WTC11 (cell line): Measurements from ENCODE around the gene TEAD1. TPM values are rescaled to one million over a fixed set of nuclear protein-coding genes. Genes with fewer than 3 reads are reported as not detected.

Experiments used
- ATAC-seq: fragments of 200-7000 bp; cut with Tn5 transposase; 2 replicates; pipeline ENCODE4 v1.10.0; 2021; ENCODE audit warnings: mild to moderate bottlenecking, moderate library complexity
- CTCF ChIA-PET: fragments of 300-600 bp; sonication (Branson Sonifier 250); formaldehyde crosslinking; loops from one replicate; lab custom pipeline; 2021; ENCODE audit warnings: antibody characterized with exemption; lab: Charles Lee
- POLR2A ChIA-PET: fragments of 350-600 bp; sonication (Branson Sonifier 250); formaldehyde crosslinking; loops from one replicate; lab custom pipeline; 2021; ENCODE audit warnings: antibody characterized with exemption; lab: Charles Lee
- DNase-seq: peaks from one replicate; pipeline ENCODE4 v3.0.0; 2021; ENCODE audit warnings: low spot score
- H3K27ac Mint-ChIP-seq: 2 replicates; pipeline ENCODE4 v1.8.0; 2021; ENCODE audit warnings: mixed read lengths
- H3K27me3 Mint-ChIP-seq: 2 replicates; pipeline ENCODE4 v1.8.0; 2021; ENCODE audit warnings: low read depth, mild to moderate bottlenecking, moderate library complexity, mixed read lengths
- H3K36me3 Mint-ChIP-seq: 2 replicates; pipeline ENCODE4 v1.8.0; 2021; ENCODE audit warnings: mixed read lengths
- H3K4me1 Mint-ChIP-seq: 2 replicates; pipeline ENCODE4 v1.8.0; 2022; ENCODE audit warnings: mixed read lengths
- H3K4me3 Mint-ChIP-seq: 2 replicates; pipeline ENCODE4 v1.8.0; 2021; ENCODE audit warnings: mild to moderate bottlenecking, moderate library complexity, mixed read lengths
- H3K9me3 Mint-ChIP-seq: 2 replicates; pipeline ENCODE4 v1.8.0; 2021; ENCODE audit warnings: mixed read lengths
- CBFB ChIP-seq: sonication (generic); formaldehyde crosslinking; IDR thresholded peaks from 2 replicates; pipeline ENCODE4 v1.8.1; 2022; ENCODE audit warnings: mild to moderate bottlenecking, low read depth, missing genetic modification reagents
- CREB1 ChIP-seq: sonication (generic); formaldehyde crosslinking; IDR thresholded peaks from 2 replicates; pipeline ENCODE4 v1.8.0; 2023; ENCODE audit warnings: mild to moderate bottlenecking, missing genetic modification reagents
- EMX1 ChIP-seq: fragments of 250-450 bp; sonication (Bioruptor Pico); IDR thresholded peaks from 2 replicates; pipeline ENCODE4 v1.8.0; 2021; ENCODE audit warnings: mild to moderate bottlenecking
- GABPB1 ChIP-seq: sonication (generic); formaldehyde crosslinking; IDR thresholded peaks from 2 replicates; pipeline ENCODE4 v1.8.1; 2023; ENCODE audit warnings: mild to moderate bottlenecking, missing genetic modification reagents
- IRF2 ChIP-seq: sonication (generic); formaldehyde crosslinking; IDR thresholded peaks from 2 replicates; pipeline ENCODE4 v1.8.0; 2022; ENCODE audit warnings: low read depth, missing genetic modification reagents, borderline replicate concordance
- KAT7 ChIP-seq: sonication (generic); formaldehyde crosslinking; IDR thresholded peaks from 2 replicates; pipeline ENCODE4 v1.8.1; 2023; ENCODE audit warnings: missing genetic modification reagents, mild to moderate bottlenecking, borderline replicate concordance
- MXD4 ChIP-seq: fragments of 250-450 bp; sonication (Bioruptor Pico); IDR thresholded peaks from 2 replicates; pipeline ENCODE4 v1.8.0; 2021; ENCODE audit warnings: mild to moderate bottlenecking, moderate library complexity, borderline replicate concordance
- MYBL2 ChIP-seq: sonication (generic); formaldehyde crosslinking; IDR thresholded peaks from 2 replicates; pipeline ENCODE4 v1.8.1; 2023; ENCODE audit warnings: mild to moderate bottlenecking, moderate library complexity, missing genetic modification reagents
- NFATC4 ChIP-seq: fragments of 250-450 bp; sonication (Bioruptor Pico); IDR thresholded peaks from 2 replicates; pipeline ENCODE4 v1.9.0; 2021; ENCODE audit warnings: mild to moderate bottlenecking
- NR3C1 ChIP-seq: sonication (generic); formaldehyde crosslinking; conservative IDR thresholded peaks from 2 replicates; pipeline ENCODE4 v1.8.1; 2023; ENCODE audit warnings: low read depth, mild to moderate bottlenecking, missing genetic modification reagents
- TEAD1 ChIP-seq: sonication (generic); formaldehyde crosslinking; IDR thresholded peaks from 2 replicates; pipeline ENCODE4 v1.8.0; 2022; ENCODE audit warnings: mild to moderate bottlenecking, missing genetic modification reagents
- ZNF416 ChIP-seq: fragments of 250-450 bp; sonication (Bioruptor Pico); IDR thresholded peaks from 2 replicates; pipeline ENCODE4 v1.9.0; 2021; ENCODE audit warnings: mild to moderate bottlenecking, inconsistent platforms
- total RNA-seq: library from RNA; stranded (reverse); gene quantifications from 3 replicates; pipeline ENCODE4 v1.2.3, GENCODE V29; 2021
- TF ChIP-seq, protein P1 (sequence below): sonication (generic); formaldehyde crosslinking; conservative IDR thresholded peaks from 2 replicates; pipeline ENCODE4 v1.8.1; 2023; ENCODE audit warnings: mild to moderate bottlenecking, low read depth, missing genetic modification reagents, moderate library complexity
- TF ChIP-seq, protein P2 (sequence below): sonication (generic); formaldehyde crosslinking; IDR thresholded peaks from 2 replicates; pipeline ENCODE4 v1.8.1; 2023; ENCODE audit warnings: mild to moderate bottlenecking, missing genetic modification reagents
- TF ChIP-seq, protein P3 (sequence below): fragments of 250-450 bp; sonication (Bioruptor Pico); IDR thresholded peaks from 2 replicates; pipeline ENCODE4 v1.9.0; 2021; ENCODE audit warnings: mild to moderate bottlenecking, borderline replicate concordance
- TF ChIP-seq, protein P4 (sequence below): fragments of 250-450 bp; sonication (Bioruptor Pico); IDR thresholded peaks from 2 replicates; pipeline ENCODE4 v1.8.0; 2021; ENCODE audit warnings: mild to moderate bottlenecking
- TF ChIP-seq, protein P5 (sequence below): fragments of 250-450 bp; sonication (Bioruptor Pico); conservative IDR thresholded peaks from 2 replicates; pipeline ENCODE4 v1.9.0; 2021; ENCODE audit warnings: mild to moderate bottlenecking
- TF ChIP-seq, protein P6 (sequence below): sonication (generic); formaldehyde crosslinking; IDR thresholded peaks from 2 replicates; pipeline ENCODE4 v1.8.1; 2022; ENCODE audit warnings: mild to moderate bottlenecking, missing genetic modification reagents, moderate library complexity, borderline replicate concordance
- TF ChIP-seq, protein P7 (sequence below): fragments of 250-450 bp; sonication (Bioruptor Pico); IDR thresholded peaks from 2 replicates; pipeline ENCODE4 v2.1.2; 2022; ENCODE audit warnings: mild to moderate bottlenecking, moderate library complexity
- TF ChIP-seq, protein P8 (sequence below): sonication (generic); formaldehyde crosslinking; IDR thresholded peaks from 2 replicates; pipeline ENCODE4 v1.8.0; 2022; ENCODE audit warnings: mild to moderate bottlenecking, missing genetic modification reagents

The TEAD1 gene
- total RNA-seq, 1 experiment from 2014 or later: 79.9 TPM

DNA sequence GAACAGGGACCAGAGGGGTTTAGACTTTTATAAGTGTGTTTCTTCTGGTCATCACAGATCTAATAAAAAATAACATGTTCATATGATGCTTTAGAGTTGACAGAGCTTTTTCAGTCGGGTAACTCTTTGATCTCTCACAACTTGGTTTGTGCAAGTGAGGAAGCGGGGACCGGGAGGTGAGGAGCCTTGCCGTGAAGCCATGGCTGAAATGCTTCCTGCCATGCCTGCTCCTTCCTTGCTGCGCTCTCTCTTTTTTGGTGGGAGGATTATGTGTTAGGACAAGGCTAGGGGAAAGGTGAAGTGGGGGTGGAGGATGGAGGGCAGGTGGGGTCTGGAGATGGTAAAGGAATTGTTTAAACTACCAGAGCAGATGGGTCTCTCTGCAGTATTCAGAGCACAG is 23.8 kb downstream of the TEAD1 start:
- ChIA-PET POLR2A (interaction anchor here (0.7 kb wide), 1 partner anchor 56 kb away, joined by 3 read pairs; no protein-coding TSS in a partner anchor), CTCF (interaction anchor here (0.7 kb wide), 1 partner anchor 288 kb away, joined by 3 read pairs; no protein-coding TSS in a partner anchor)
- peak overlapping the region; percentile 37; the same call in 1 of the 2 replicates for H3K4me3 Mint-ChIP-seq
- peaks cover 92% of the 10 kb centered on the region for H3K4me1 Mint-ChIP-seq
- peak; percentile 39 for ATAC-seq
- TF ChIP-seq IRF2 (CRISPR knock-in tag): no peak
- TF ChIP-seq NR3C1 (CRISPR knock-in tag): no peak
- TF ChIP-seq, protein P1, sequence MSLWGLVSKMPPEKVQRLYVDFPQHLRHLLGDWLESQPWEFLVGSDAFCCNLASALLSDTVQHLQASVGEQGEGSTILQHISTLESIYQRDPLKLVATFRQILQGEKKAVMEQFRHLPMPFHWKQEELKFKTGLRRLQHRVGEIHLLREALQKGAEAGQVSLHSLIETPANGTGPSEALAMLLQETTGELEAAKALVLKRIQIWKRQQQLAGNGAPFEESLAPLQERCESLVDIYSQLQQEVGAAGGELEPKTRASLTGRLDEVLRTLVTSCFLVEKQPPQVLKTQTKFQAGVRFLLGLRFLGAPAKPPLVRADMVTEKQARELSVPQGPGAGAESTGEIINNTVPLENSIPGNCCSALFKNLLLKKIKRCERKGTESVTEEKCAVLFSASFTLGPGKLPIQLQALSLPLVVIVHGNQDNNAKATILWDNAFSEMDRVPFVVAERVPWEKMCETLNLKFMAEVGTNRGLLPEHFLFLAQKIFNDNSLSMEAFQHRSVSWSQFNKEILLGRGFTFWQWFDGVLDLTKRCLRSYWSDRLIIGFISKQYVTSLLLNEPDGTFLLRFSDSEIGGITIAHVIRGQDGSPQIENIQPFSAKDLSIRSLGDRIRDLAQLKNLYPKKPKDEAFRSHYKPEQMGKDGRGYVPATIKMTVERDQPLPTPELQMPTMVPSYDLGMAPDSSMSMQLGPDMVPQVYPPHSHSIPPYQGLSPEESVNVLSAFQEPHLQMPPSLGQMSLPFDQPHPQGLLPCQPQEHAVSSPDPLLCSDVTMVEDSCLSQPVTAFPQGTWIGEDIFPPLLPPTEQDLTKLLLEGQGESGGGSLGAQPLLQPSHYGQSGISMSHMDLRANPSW (CRISPR knock-in tag): no peak
- TF ChIP-seq MYBL2 (CRISPR knock-in tag): no peak
- TF ChIP-seq, protein P2, sequence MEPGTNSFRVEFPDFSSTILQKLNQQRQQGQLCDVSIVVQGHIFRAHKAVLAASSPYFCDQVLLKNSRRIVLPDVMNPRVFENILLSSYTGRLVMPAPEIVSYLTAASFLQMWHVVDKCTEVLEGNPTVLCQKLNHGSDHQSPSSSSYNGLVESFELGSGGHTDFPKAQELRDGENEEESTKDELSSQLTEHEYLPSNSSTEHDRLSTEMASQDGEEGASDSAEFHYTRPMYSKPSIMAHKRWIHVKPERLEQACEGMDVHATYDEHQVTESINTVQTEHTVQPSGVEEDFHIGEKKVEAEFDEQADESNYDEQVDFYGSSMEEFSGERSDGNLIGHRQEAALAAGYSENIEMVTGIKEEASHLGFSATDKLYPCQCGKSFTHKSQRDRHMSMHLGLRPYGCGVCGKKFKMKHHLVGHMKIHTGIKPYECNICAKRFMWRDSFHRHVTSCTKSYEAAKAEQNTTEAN (CRISPR knock-in tag): no peak
- no peak for TF ChIP-seq CBFB (CRISPR knock-in tag)
- TF ChIP-seq CREB1 (CRISPR knock-in tag): no peak
- TF ChIP-seq, protein P3, sequence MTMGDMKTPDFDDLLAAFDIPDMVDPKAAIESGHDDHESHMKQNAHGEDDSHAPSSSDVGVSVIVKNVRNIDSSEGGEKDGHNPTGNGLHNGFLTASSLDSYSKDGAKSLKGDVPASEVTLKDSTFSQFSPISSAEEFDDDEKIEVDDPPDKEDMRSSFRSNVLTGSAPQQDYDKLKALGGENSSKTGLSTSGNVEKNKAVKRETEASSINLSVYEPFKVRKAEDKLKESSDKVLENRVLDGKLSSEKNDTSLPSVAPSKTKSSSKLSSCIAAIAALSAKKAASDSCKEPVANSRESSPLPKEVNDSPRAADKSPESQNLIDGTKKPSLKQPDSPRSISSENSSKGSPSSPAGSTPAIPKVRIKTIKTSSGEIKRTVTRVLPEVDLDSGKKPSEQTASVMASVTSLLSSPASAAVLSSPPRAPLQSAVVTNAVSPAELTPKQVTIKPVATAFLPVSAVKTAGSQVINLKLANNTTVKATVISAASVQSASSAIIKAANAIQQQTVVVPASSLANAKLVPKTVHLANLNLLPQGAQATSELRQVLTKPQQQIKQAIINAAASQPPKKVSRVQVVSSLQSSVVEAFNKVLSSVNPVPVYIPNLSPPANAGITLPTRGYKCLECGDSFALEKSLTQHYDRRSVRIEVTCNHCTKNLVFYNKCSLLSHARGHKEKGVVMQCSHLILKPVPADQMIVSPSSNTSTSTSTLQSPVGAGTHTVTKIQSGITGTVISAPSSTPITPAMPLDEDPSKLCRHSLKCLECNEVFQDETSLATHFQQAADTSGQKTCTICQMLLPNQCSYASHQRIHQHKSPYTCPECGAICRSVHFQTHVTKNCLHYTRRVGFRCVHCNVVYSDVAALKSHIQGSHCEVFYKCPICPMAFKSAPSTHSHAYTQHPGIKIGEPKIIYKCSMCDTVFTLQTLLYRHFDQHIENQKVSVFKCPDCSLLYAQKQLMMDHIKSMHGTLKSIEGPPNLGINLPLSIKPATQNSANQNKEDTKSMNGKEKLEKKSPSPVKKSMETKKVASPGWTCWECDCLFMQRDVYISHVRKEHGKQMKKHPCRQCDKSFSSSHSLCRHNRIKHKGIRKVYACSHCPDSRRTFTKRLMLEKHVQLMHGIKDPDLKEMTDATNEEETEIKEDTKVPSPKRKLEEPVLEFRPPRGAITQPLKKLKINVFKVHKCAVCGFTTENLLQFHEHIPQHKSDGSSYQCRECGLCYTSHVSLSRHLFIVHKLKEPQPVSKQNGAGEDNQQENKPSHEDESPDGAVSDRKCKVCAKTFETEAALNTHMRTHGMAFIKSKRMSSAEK: no peak
- TF ChIP-seq GABPB1 (CRISPR knock-in tag): no peak
- TF ChIP-seq, protein P4, sequence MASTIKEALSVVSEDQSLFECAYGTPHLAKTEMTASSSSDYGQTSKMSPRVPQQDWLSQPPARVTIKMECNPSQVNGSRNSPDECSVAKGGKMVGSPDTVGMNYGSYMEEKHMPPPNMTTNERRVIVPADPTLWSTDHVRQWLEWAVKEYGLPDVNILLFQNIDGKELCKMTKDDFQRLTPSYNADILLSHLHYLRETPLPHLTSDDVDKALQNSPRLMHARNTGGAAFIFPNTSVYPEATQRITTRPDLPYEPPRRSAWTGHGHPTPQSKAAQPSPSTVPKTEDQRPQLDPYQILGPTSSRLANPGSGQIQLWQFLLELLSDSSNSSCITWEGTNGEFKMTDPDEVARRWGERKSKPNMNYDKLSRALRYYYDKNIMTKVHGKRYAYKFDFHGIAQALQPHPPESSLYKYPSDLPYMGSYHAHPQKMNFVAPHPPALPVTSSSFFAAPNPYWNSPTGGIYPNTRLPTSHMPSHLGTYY (CRISPR knock-in tag): no peak
- TF ChIP-seq, protein P5, sequence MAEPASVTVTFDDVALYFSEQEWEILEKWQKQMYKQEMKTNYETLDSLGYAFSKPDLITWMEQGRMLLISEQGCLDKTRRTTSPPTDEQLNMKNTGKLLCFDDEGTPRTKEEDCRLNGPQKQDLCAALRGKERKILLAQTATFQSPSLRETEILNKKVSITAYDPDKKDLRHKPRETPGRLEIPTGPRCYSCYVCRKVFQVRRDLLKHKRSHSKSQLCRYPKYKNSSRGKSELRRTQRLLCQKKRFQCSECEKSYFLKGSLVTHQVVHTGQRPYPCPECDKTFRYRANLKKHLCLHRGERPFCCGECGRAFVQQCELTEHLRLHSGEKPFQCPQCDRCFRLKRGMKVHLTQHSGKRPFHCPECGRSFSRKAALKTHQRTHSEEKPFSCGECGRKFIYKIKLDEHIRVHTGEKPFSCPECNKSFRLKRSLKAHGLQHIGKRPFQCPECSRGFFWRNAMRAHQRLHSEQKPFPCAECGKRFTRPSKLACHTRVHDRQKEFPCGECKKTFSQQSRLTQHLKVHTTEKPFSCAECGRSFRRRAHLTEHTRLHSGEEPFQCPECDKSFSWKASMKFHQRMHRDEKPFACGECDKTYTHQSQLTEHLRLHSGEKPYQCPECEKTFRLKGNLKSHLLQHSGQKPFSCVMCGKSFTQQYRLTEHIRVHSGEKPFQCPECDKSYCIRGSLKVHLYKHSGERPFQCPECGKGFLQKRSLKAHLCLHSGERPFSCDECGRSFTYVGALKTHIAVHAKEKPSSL: no peak
- TF ChIP-seq TEAD1: no peak
- TF ChIP-seq NFATC4 (CRISPR knock-in tag): no peak
- TF ChIP-seq, protein P6, sequence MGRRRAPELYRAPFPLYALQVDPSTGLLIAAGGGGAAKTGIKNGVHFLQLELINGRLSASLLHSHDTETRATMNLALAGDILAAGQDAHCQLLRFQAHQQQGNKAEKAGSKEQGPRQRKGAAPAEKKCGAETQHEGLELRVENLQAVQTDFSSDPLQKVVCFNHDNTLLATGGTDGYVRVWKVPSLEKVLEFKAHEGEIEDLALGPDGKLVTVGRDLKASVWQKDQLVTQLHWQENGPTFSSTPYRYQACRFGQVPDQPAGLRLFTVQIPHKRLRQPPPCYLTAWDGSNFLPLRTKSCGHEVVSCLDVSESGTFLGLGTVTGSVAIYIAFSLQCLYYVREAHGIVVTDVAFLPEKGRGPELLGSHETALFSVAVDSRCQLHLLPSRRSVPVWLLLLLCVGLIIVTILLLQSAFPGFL (CRISPR knock-in tag): no peak
- TF ChIP-seq EMX1 (CRISPR knock-in tag): no peak
- TF ChIP-seq, protein P7, sequence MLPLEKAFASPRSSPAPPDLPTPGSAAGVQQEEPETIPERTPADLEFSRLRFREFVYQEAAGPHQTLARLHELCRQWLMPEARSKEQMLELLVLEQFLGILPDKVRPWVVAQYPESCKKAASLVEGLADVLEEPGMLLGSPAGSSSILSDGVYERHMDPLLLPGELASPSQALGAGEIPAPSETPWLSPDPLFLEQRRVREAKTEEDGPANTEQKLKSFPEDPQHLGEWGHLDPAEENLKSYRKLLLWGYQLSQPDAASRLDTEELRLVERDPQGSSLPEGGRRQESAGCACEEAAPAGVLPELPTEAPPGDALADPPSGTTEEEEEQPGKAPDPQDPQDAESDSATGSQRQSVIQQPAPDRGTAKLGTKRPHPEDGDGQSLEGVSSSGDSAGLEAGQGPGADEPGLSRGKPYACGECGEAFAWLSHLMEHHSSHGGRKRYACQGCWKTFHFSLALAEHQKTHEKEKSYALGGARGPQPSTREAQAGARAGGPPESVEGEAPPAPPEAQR (CRISPR knock-in tag): no peak
- no peak for TF ChIP-seq ZNF416 (CRISPR knock-in tag)
- no peak for TF ChIP-seq MXD4 (CRISPR knock-in tag)
- TF ChIP-seq KAT7 (CRISPR knock-in tag): no peak
- TF ChIP-seq, protein P8, sequence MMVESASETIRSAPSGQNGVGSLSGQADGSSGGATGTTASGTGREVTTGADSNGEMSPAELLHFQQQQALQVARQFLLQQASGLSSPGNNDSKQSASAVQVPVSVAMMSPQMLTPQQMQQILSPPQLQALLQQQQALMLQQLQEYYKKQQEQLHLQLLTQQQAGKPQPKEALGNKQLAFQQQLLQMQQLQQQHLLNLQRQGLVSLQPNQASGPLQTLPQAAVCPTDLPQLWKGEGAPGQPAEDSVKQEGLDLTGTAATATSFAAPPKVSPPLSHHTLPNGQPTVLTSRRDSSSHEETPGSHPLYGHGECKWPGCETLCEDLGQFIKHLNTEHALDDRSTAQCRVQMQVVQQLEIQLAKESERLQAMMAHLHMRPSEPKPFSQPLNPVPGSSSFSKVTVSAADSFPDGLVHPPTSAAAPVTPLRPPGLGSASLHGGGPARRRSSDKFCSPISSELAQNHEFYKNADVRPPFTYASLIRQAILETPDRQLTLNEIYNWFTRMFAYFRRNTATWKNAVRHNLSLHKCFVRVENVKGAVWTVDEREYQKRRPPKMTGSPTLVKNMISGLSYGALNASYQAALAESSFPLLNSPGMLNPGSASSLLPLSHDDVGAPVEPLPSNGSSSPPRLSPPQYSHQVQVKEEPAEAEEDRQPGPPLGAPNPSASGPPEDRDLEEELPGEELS: no peak
- TF ChIP-seq, all 79 proteins: peak for 0
- no peak for DNase-seq
- Mint-ChIP-seq H3K9me3 (no peaks in the 10 kb centered on the region), H3K27me3 (no peaks in the 10 kb centered on the region), H3K27ac (peak overlapping the region; percentile 91), H3K36me3 (no peaks in the 10 kb centered on the region)
